Stomach (tissue), 9 donors: ENCODE results near the gene PRR18. TPM values are rescaled to one million over a fixed set of nuclear protein-coding genes. Genes with fewer than 3 reads are reported as not detected.
A peak's percentile ranks its signal among the peaks of the same experiment; 100 is the strongest.
"Not testable (repeated sequence)": the region's sequence is repeated elsewhere in the genome, so short reads cannot be mapped to it uniquely, and the experiment has no call there.

Experiments
- DNase-seq, 2 donors: peaks; one replicate each; pipeline versions ENCODE4 v3.0.0 to v3.0.0-alpha.2; 2013 to 2019
- H3K27ac ChIP-seq, 5 donors: fragments of 200-600 bp in 4 of 5; sonication (generic) in 4 of 5; one replicate each; pipeline ENCODE4 v1.5.1; 2013 to 2019; ENCODE audit warnings: mild to moderate bottlenecking in 1 of 5, moderate library complexity in 1 of 5
- H3K27me3 ChIP-seq, 3 donors: fragments of 200-600 bp; sonication (generic); one replicate each; pipeline ENCODE4 v1.5.1; 2017 to 2019; ENCODE audit warnings: mixed run types in 1 of 3
- H3K36me3 ChIP-seq, 4 donors: fragments of 200-600 bp; sonication (generic); 1 replicate in 3 of 4; 2 replicates in 1 of 4; pipeline ENCODE4 v1.5.1; 2016 to 2019
- H3K4me1 ChIP-seq, 4 donors: fragments of 200-600 bp; sonication (generic); one replicate each; pipeline ENCODE4 v1.5.1; 2016 to 2019
- H3K4me3 ChIP-seq, 4 donors: fragments of 200-600 bp; sonication (generic) in 3 of 4; one replicate each; pipeline ENCODE4 v1.5.1; 2016 to 2019; ENCODE audit warnings: mild to moderate bottlenecking in 1 of 4
- H3K9me3 ChIP-seq, 4 donors: fragments of 200-600 bp; sonication (generic); one replicate each; pipeline ENCODE4 v1.5.1; 2016 to 2019
- EP300 ChIP-seq: sonication (generic); formaldehyde crosslinking; IDR thresholded peaks from one replicate; pipeline ENCODE4 v1.6.1; 2017; ENCODE audit warnings: antibody characterized with exemption
- POLR2A ChIP-seq, 4 donors: fragments of 450-650 bp; IDR thresholded peaks; one replicate each; pipeline ENCODE4 v1.6.1; 2016; ENCODE audit warnings: antibody characterized with exemption in 4 of 4, control low read depth in 2 of 4, mild to moderate bottlenecking in 1 of 4, moderate library complexity in 1 of 4
- POLR2AphosphoS5 ChIP-seq, 3 donors: sonication (generic); formaldehyde crosslinking; IDR thresholded peaks; one replicate each; pipeline ENCODE4 v1.6.1; 2016; ENCODE audit warnings: antibody characterized with exemption in 3 of 3
- WGBS, 5 donors: extraction: QIAGEN DNeasy Blood & Tissue Kit in 3 of 5; methylation state at CpG; one replicate each; pipeline versions ENCODE4 v1.1.5 to v1.1.7; 2013 to 2018; 5-methylcytosine and 5-hydroxymethylcytosine counted together
- intact Hi-C: fragments of 100-400 bp; cut with DNase I; formaldehyde crosslinking; loops from one replicate; pipeline ENCODE4 v1.15.1; 2023; ENCODE audit warnings: low total_unique reads
- polyA plus RNA-seq, 3 donors: library from polyadenylated mRNA; stranded (reverse); fragments of 200-250 nt; gene quantifications; one replicate each; pipeline ENCODE4 v1.2.3, GENCODE V29; 2013
- total RNA-seq, 5 donors: library from RNA; depleted of rRNA; stranded (reverse); fragments of >200 nt; gene quantifications; one replicate each; pipeline versions ENCODE4 v1.1.0 to v1.2.3, GENCODE V29; 2014 to 2016
- TF ChIP-seq, protein P1 (sequence below), 7 experiments: fragments of 450-650 bp in 4 of 7; fragments of 200-600 bp in 3 of 7; sonication (generic) in 3 of 7; IDR thresholded peaks; one replicate each; pipeline ENCODE4 v1.5.1; 2016 to 2019; ENCODE audit warnings: antibody characterized with exemption in 7 of 7, control low read depth in 2 of 7, mild to moderate bottlenecking in 1 of 7
- donor health status: healthy with polysubstance abuse.
- donor health status: Bipolar disorder and iron deficiency.
- donor health status: healthy.

The PRR18 gene
- total and polyA plus RNA-seq, 8 donors, result 0.18 TPM; not detected in 7

DNA sequence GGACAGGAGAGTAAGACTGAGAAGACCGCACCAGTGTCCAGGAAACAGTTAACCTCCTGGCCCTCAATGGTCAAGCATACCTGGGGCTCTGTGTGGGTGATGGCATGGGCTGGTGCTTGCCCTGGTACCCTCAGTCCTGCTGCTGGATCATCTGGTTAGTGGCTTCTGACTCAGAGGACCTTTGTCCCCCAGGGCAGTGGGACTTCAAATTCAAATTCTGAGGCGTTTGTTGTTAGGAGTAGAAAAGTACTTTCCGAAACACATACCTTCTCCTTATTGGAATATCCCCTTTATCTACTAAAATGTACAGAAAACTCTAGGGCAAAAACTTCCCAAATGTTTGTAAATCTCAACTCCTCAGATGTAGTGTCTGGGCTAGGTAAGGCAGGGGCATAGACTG lies 38.3 kb upstream of the PRR18 start:
- Histone ChIP-seq H3K9me3 (peaks cover 0 to 9% (median 0%) of the 10 kb centered on the region in 4 donors), H3K27ac (no peak overlapping the region), H3K4me3 (no peak overlapping the region), H3K4me1 (peaks cover 3 to 16% (median 8%) of the 10 kb centered on the region in 4 donors), H3K36me3 (no peaks in the 10 kb centered on the region), H3K27me3 (no peaks in the 10 kb centered on the region)
- WGBS, 5 donors, result 75 to 94% (median 86%) methylated on average over 3 of the region's 3 CpGs
- TF ChIP-seq POLR2A (IDR thresholded peaks at IDR 0.05) (no peak), EP300 (no peak), POLR2AphosphoS5 (IDR thresholded peaks at IDR 0.05) (no peak)
- TF ChIP-seq, protein P1, sequence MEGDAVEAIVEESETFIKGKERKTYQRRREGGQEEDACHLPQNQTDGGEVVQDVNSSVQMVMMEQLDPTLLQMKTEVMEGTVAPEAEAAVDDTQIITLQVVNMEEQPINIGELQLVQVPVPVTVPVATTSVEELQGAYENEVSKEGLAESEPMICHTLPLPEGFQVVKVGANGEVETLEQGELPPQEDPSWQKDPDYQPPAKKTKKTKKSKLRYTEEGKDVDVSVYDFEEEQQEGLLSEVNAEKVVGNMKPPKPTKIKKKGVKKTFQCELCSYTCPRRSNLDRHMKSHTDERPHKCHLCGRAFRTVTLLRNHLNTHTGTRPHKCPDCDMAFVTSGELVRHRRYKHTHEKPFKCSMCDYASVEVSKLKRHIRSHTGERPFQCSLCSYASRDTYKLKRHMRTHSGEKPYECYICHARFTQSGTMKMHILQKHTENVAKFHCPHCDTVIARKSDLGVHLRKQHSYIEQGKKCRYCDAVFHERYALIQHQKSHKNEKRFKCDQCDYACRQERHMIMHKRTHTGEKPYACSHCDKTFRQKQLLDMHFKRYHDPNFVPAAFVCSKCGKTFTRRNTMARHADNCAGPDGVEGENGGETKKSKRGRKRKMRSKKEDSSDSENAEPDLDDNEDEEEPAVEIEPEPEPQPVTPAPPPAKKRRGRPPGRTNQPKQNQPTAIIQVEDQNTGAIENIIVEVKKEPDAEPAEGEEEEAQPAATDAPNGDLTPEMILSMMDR (IDR thresholded peaks at IDR 0.05), result no peak
- DNase-seq, result no peak
- intact Hi-C loops, result no loop called here

DNA sequence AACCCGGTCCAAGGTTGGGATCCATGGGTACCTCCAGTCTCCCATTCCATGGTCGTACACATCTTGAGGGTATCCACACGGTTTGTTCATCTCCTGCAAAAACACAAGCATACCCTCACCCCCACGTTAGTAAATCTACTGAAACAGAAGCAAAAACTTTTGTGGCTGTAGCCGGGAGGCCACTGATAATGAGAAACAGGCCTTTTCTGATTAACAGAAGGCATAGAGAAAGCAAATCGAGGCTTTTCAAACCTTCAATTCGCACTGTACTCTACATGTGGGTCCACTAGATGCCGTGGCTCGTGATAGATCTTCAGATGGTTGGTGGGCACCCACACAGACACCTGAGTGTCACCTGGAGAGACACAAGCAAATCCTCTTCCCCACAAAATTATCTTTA lies 37.5 kb upstream of the PRR18 start:
- H3K9me3 ChIP-seq, H3K4me3 ChIP-seq, intact Hi-C loops, H3K27ac ChIP-seq, DNase-seq, H3K36me3 ChIP-seq, H3K27me3 ChIP-seq: not testable (repeated sequence)
- H3K4me1 ChIP-seq, result peaks cover 10 to 24% (median 16%) of the 10 kb centered on the region in 4 donors
- WGBS, 5 donors, result 82 to 87% (median 83%) methylated on average over 9 of the region's 9 CpGs

- H3K27me3 ChIP-seq, H3K36me3 ChIP-seq, H3K9me3 ChIP-seq, intact Hi-C loops, H3K4me3 ChIP-seq, H3K27ac ChIP-seq, DNase-seq: not testable (repeated sequence)
- 70 to 93% (median 86%) methylated on average over 2 of the region's 2 CpGs for WGBS, 5 donors
- peaks cover 18 to 31% (median 23%) of the 10 kb centered on the region in 4 donors for H3K4me1 ChIP-seq
These were observed 36.7 kb upstream of the PRR18 start for GRCh38 chr6:166344921-166345320.

DNA sequence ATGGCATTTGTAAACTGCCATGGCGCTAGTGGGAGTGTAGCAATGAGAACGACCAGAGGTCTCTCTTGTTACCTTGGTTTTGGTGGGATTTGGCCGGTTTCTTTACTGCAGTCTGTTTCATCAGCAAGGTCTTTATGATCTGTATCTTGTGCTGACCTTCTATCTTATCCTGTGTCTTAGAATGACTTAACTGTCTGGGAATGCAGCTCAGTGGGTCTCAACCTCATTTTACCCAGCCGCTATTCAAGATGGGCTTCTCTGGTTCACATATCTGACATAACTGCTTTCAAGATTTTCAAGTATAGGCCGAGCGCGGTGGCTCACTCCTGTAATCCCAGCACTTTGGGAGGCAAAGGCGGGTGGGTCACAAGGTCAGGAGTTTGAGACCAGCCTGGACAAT lies 36.0 kb upstream of the PRR18 start:
- H3K4me1 ChIP-seq, result peaks cover 22 to 38% (median 30%) of the 10 kb centered on the region in 4 donors
- H3K9me3 ChIP-seq, result no peaks in the 10 kb centered on the region
- H3K4me3 ChIP-seq, result no peak overlapping the region
- no peak for DNase-seq
- TF ChIP-seq POLR2A (IDR thresholded peaks at IDR 0.05) (no peak), EP300 (no peak), POLR2AphosphoS5 (IDR thresholded peaks at IDR 0.05) (no peak)
- TF ChIP-seq, protein P1 (IDR thresholded peaks at IDR 0.05), result no peak
- intact Hi-C loops, result no loop called here
- WGBS, 5 donors, result 95 to 99% (median 97%) methylated on average over 8 of the region's 8 CpGs
- no peaks in the 10 kb centered on the region for H3K36me3 ChIP-seq
- H3K27me3 ChIP-seq, result no peaks in the 10 kb centered on the region
- H3K27ac ChIP-seq, result no peak overlapping the region

- Histone ChIP-seq H3K27ac (peak overlapping the region; percentile 92 to 98 (median 95)), H3K27me3 (no peaks in the 10 kb centered on the region), H3K36me3 (peaks cover 0 to 1% (median under 1%) of the 10 kb centered on the region in 4 donors), H3K4me1 (peaks cover 22 to 49% (median 40%) of the 10 kb centered on the region in 4 donors), H3K4me3 (peak overlapping the region; percentile 77 to 98 (median 88)), H3K9me3 (no peaks in the 10 kb centered on the region)
- no peak for DNase-seq
- intact Hi-C loops, result no loop called here
- 7 to 21% (median 15%) methylated on average over 3 of the region's 3 CpGs for WGBS, 5 donors
- TF ChIP-seq, protein P1 (IDR thresholded peaks at IDR 0.05), result no peak
- TF ChIP-seq POLR2AphosphoS5 (IDR thresholded peaks at IDR 0.05) (no peak), EP300 (no peak), POLR2A (IDR thresholded peaks at IDR 0.05) (no peak)
These were observed 34.9 kb upstream of the PRR18 start for GRCh38 chr6:166343150-166343487.
